K562 (cell line): ENCODE data around the gene RCSD1. TPM values are rescaled to one million over a fixed set of nuclear protein-coding genes. Genes with fewer than 3 reads are reported as not detected.
A peak's percentile ranks its signal among the peaks of the same experiment; 100 is the strongest.

ENCODE experiments used
- ATAC-seq: fragments of 200-7000 bp; cut with Tn5 transposase; 3 replicates; pipeline ENCODE4 v1.9.1; 2020; ENCODE audit warnings: moderate library complexity
- BruUV-seq: library from RNA; stranded (reverse); fragments of 400-500 nt; replicated peaks from 2 replicates; lab custom pipeline; 2021; lab: Mats Ljungman, UMichigan
- CTCF ChIA-PET: fragments of 300-600 bp; formaldehyde crosslinking; extraction: SDS; loops from one replicate; lab custom pipeline; 2021; ENCODE audit warnings: low intra/inter-chr PET ratio; lab: Yijun Ruan, JAX
- POLR2A ChIA-PET: fragments of 300-600, 350-650 bp; sonication (Branson Sonifier 250); formaldehyde crosslinking; extraction: SDS; loops from one replicate; lab custom pipeline; 2021; ENCODE audit warnings: antibody characterized with exemption, inconsistent platforms; lab: Yijun Ruan, JAX
- DNase-seq, 4 experiments: peaks; one replicate each; pipeline versions ENCODE4 v3.0.0 to v3.0.0-alpha.2; 2011 to 2018; ENCODE audit warnings: low spot score in 3 of 4, mixed read lengths in 3 of 4; ENCODE audit errors: extremely low read depth in 1 of 4
- FAIRE-seq: peaks from 2 replicates; lab custom pipeline; 2011; peaks lifted over from hg19 to GRCh38; lab: Jason Lieb, UNC
- H2AFZ ChIP-seq: 2 replicates; pipeline ENCODE4 v1.6.0; 2011; ENCODE audit warnings: low read depth, low read length, control low read depth, inconsistent platforms
- H3K27ac ChIP-seq: fragments of 200-600 bp; 3 replicates; pipeline ENCODE4 v1.8.0; 2011; ENCODE audit warnings: low read depth, mild to moderate bottlenecking, control low read depth, inconsistent platforms, low read length, moderate library complexity, mixed read lengths; ENCODE audit errors: extremely low read depth
- H3K27me3 ChIP-seq, 2 experiments: fragments of 300-600 bp in 1 of 2; 2 replicates in 1 of 2; 3 replicates in 1 of 2; pipeline versions ENCODE4 v1.6.0 to v1.8.0; 2011; ENCODE audit warnings: inconsistent platforms in 2 of 2, low read length in 2 of 2, mild to moderate bottlenecking in 1 of 2, mixed read lengths in 1 of 2, moderate library complexity in 1 of 2; ENCODE audit not compliant: control insufficient read depth in 2 of 2, insufficient read depth in 2 of 2
- H3K36me3 ChIP-seq: fragments of 300-600 bp; 3 replicates; pipeline ENCODE4 v1.8.0; 2011; ENCODE audit warnings: mild to moderate bottlenecking, low read length, inconsistent platforms; ENCODE audit not compliant: control insufficient read depth, insufficient read depth
- H3K4me1 ChIP-seq, 2 experiments: fragments of 200-600 bp in 1 of 2; replicated peaks in 1 of 2; 2 replicates in 1 of 2; 3 replicates in 1 of 2; pipeline versions ENCODE4 v1.5.1 to v1.8.0; 2011; ENCODE audit warnings: inconsistent platforms in 2 of 2, low read length in 2 of 2, mild to moderate bottlenecking in 1 of 2, mixed read lengths in 1 of 2, moderate library complexity in 1 of 2; ENCODE audit not compliant: control insufficient read depth in 2 of 2, insufficient read depth in 2 of 2
- H3K4me2 ChIP-seq: 2 replicates; pipeline ENCODE4 v1.6.1; 2011; ENCODE audit warnings: low read length, control low read depth, inconsistent platforms, mixed read lengths; ENCODE audit not compliant: insufficient read depth
- H3K4me3 ChIP-seq: fragments of 200-600 bp; sonication (generic), shearing (Covaris generic); 2 replicates; pipeline ENCODE4 v1.5.1; 2016; ENCODE audit warnings: control low read depth, inconsistent platforms
- H3K79me2 ChIP-seq: fragments of 200-600 bp; 3 replicates; pipeline ENCODE4 v1.8.0; 2011; ENCODE audit warnings: low read length, inconsistent platforms; ENCODE audit not compliant: control insufficient read depth, insufficient read depth
- H3K9ac ChIP-seq, 2 experiments: 2 replicates each; pipeline versions ENCODE4 v1.6.0 to v1.6.1; 2011; ENCODE audit warnings: low read depth in 2 of 2, low read length in 2 of 2, control low read depth in 1 of 2, inconsistent platforms in 1 of 2, mild to moderate bottlenecking in 1 of 2, mixed read lengths in 1 of 2; ENCODE audit not compliant: insufficient read depth in 1 of 2
- H3K9me1 ChIP-seq: one replicate; pipeline ENCODE4 v1.6.0; 2011; ENCODE audit warnings: inconsistent platforms, mild to moderate bottlenecking, low read length, moderate library complexity; ENCODE audit not compliant: control insufficient read depth, insufficient read depth
- H3K9me3 ChIP-seq: replicated peaks from 2 replicates; pipeline ENCODE4 v1.5.1; 2011; ENCODE audit warnings: low read depth, low read length, inconsistent platforms; ENCODE audit not compliant: control insufficient read depth, insufficient read depth
- H4K20me1 ChIP-seq: replicated peaks from 2 replicates; pipeline ENCODE4 v1.6.1; 2011; ENCODE audit warnings: low read length, inconsistent platforms, mixed read lengths; ENCODE audit not compliant: control insufficient read depth, insufficient read depth
- BRF1 ChIP-seq: IDR thresholded peaks from 3 replicates; pipeline ENCODE4 v1.6.1; 2011; ENCODE audit warnings: borderline replicate concordance, mild to moderate bottlenecking; ENCODE audit not compliant: insufficient read length; ENCODE audit errors: extremely low read depth
- DPF2 ChIP-seq: fragments of 450-650 bp; IDR thresholded peaks from 2 replicates; pipeline ENCODE4 v1.6.1; 2016
- EZH2 ChIP-seq: IDR thresholded peaks from 2 replicates; pipeline ENCODE4 v1.6.1; 2012; ENCODE audit warnings: low read depth, mild to moderate bottlenecking, inconsistent platforms, low read length, borderline replicate concordance
- FOXP1 ChIP-seq: sonication (generic); formaldehyde crosslinking; IDR thresholded peaks from 2 replicates; pipeline ENCODE4 v1.8.0; 2022; ENCODE audit warnings: mild to moderate bottlenecking, missing genetic modification reagents
- GMEB1 ChIP-seq: fragments of 250-450 bp; sonication (Bioruptor Pico); IDR thresholded peaks from 2 replicates; pipeline ENCODE4 v1.4.0; 2020; ENCODE audit warnings: mild to moderate bottlenecking
- HIVEP1 ChIP-seq: fragments of 250-450 bp; sonication (Bioruptor Pico); IDR thresholded peaks from 2 replicates; pipeline ENCODE4 v1.4.0; 2020; ENCODE audit warnings: mild to moderate bottlenecking
- MYC ChIP-seq, 2 experiments: fragments of 250-450 bp in 1 of 2; sonication (Bioruptor Pico) in 1 of 2; IDR thresholded peaks; 2 replicates each; pipeline versions ENCODE4 v1.5.1 to v1.6.1; 2012 to 2021; ENCODE audit warnings: low read depth in 2 of 2, borderline replicate concordance in 1 of 2, improper control_type of control experiment in 1 of 2, low read length in 1 of 2, mild to moderate bottlenecking in 1 of 2, moderate library complexity in 1 of 2
- NFE2L1 ChIP-seq: fragments of 450-650 bp; IDR thresholded peaks from 2 replicates; pipeline ENCODE4 v1.6.1; 2016; ENCODE audit warnings: missing genetic modification characterization, low read depth, mild to moderate bottlenecking, missing compliant biosample characterization, moderate library complexity, borderline replicate concordance
- NR2F6 ChIP-seq: fragments of 450-650 bp; formaldehyde crosslinking; IDR thresholded peaks from 2 replicates; pipeline ENCODE4 v1.4.0; 2020; ENCODE audit warnings: mild to moderate bottlenecking
- RNF2 ChIP-seq: sonication (generic); IDR thresholded peaks from 2 replicates; pipeline ENCODE4 v1.6.1; 2016
- SREBF2 ChIP-seq: sonication (generic); formaldehyde crosslinking; IDR thresholded peaks from 2 replicates; pipeline ENCODE4 v1.4.0; 2020; ENCODE audit warnings: mild to moderate bottlenecking, missing genetic modification reagents
- TEAD1 ChIP-seq, 2 experiments: fragments of 450-650 bp in 1 of 2; sonication (generic) in 1 of 2; formaldehyde crosslinking; IDR thresholded peaks; 2 replicates each; pipeline versions ENCODE4 v1.4.0 to v1.8.0; 2020 to 2022; ENCODE audit warnings: mild to moderate bottlenecking in 2 of 2, missing genetic modification reagents in 1 of 2
- U2AF1 ChIP-seq: fragments of 200-400 bp; formaldehyde crosslinking; optimal IDR thresholded peaks from 2 replicates; pipeline ENCODE3; 2017; ENCODE audit warnings: mild to moderate bottlenecking, low read depth, low read length, moderate library complexity
- ZNF445 ChIP-seq: fragments of 250-450 bp; sonication (Bioruptor Pico); IDR thresholded peaks from 2 replicates; pipeline ENCODE4 v1.4.0; 2020; ENCODE audit warnings: low read depth, mild to moderate bottlenecking, moderate library complexity
- WGBS: fragments of 100-300 bp; shearing (Covaris generic); methylation state at CpG from one replicate; pipeline ENCODE4 v1.1.6; 2016; ENCODE audit warnings: low coverage, mixed read lengths; ENCODE audit not compliant: insufficient coverage; ENCODE audit errors: missing lambda C conversion rate; 5-methylcytosine and 5-hydroxymethylcytosine counted together
- in situ Hi-C: fragments of 300-500 bp; cut with MboI; formaldehyde crosslinking; loops from 4 replicates; pipeline ENCODE4 v1.15.0; 2018; ENCODE audit warnings: inconsistent platforms, mixed read lengths
- intact Hi-C: fragments of 100-400 bp; cut with micrococcal nuclease; formaldehyde crosslinking; loops from 2 replicates; pipeline ENCODE4 v1.14.2; 2022
- polyA plus RNA-seq, 8 experiments: library from polyadenylated mRNA; depleted of rRNA in 4 of 8; stranded (reverse) in 5 of 8; unstranded in 3 of 8; fragments of >200 nt; fragmentation: Nextera tagmentation in 2 of 8; fragmentation: Illumina TruSeq in 1 of 8; extraction: Ambion mirVana in 2 of 8; extraction: Trizol in 1 of 8; gene quantifications; 2 replicates each; pipeline versions ENCODE4 v1.2.1 to v1.2.3, GENCODE V29; 2011 to 2014; ENCODE audit warnings: inconsistent platforms in 1 of 8, missing spikeins in 1 of 8
- total RNA-seq, 7 experiments: library from RNA; depleted of rRNA in 6 of 7; stranded (reverse); fragments of >200 nt in 6 of 7; fragmentation: Illumina TruSeq in 2 of 7; extraction: Trizol in 2 of 7; gene quantifications; 2 replicates each; pipeline versions ENCODE4 v1.2.1 to v1.2.3, GENCODE V29; 2011 to 2021; ENCODE audit warnings: low replicate concordance in 1 of 7
- TF ChIP-seq, protein P1 (sequence below): fragments of 450-650 bp; IDR thresholded peaks from 2 replicates; pipeline ENCODE4 v1.6.1; 2016; ENCODE audit warnings: low read depth, mild to moderate bottlenecking, moderate library complexity
- TF ChIP-seq, protein P2 (sequence below), 2 experiments: fragments of 150-350 bp in 1 of 2; IDR thresholded peaks; 2 replicates each; pipeline ENCODE4 v1.6.1; 2012 to 2016; ENCODE audit warnings: low read depth in 2 of 2, low read length in 2 of 2, mild to moderate bottlenecking in 1 of 2, moderate library complexity in 1 of 2

The RCSD1 gene
- total and polyA plus RNA-seq, 9 of the 15 experiments (the other 6 are each of a cell fraction or from before 2014, with no cell fraction given) = 7.8 to 69.8 (median 45.3) TPM

- BruUV-seq = no TSS peak
- ChIA-PET CTCF (no interaction called here), POLR2A (interaction anchor here (0.7 to 8.8 kb wide), 9 partner anchors 9 to 82 kb away, joined by 3 to 93 read pairs (median 5); partner anchors contain the start of gene CREG1)
- Histone ChIP-seq H3K27me3 (no peaks in the 10 kb centered on the region), H3K9me1 (no peaks in the 10 kb centered on the region), H3K9ac (peak overlapping the region; percentile 45 to 85), H3K4me1 (peaks cover 34 to 56% of the 10 kb centered on the region in 2 experiments), H3K36me3 (peaks cover 84% of the 10 kb centered on the region), H3K9me3 (no peaks in the 10 kb centered on the region), H3K27ac (peak overlapping the region; percentile 69), H3K79me2 (peaks cover 76% of the 10 kb centered on the region), H2AFZ (peak overlapping the region; percentile 69), H4K20me1 (peaks cover 13% of the 10 kb centered on the region; the same call in 1 of the 2 replicates), H3K4me3 (peak overlapping the region; percentile 11; the same call in 1 of the 2 replicates), H3K4me2 (peak overlapping the region; percentile 80)
- peak; percentile 88 for FAIRE-seq
- ATAC-seq = peak; percentile 82
- DNase-seq = peak; percentile 64 to 93 (median 78)
- 2% methylated on average over 19 of the region's 19 CpGs for WGBS
- intact Hi-C loops (loop anchor here (1.0 to 10.0 kb wide), 4 partner anchors 18 to 300 kb away; partner anchors contain the start of genes DCAF6 and MPC2), in situ Hi-C loops (no loop called here)
- TF ChIP-seq BRF1 = no peak
- TF ChIP-seq ZNF445 (CRISPR knock-in tag) = no peak
- TF ChIP-seq TEAD1 (CRISPR knock-in tag; IDR thresholded peaks at IDR 0.05) = peak; percentile 60 to 98; a peak in 3 of 4 replicates
- peak; percentile 84 for TF ChIP-seq DPF2
- TF ChIP-seq NR2F6 (CRISPR knock-in tag) = no peak
- TF ChIP-seq RNF2 = 0 out of 2 replicates have a peak, but pooled peaks have one; percentile 24
- TF ChIP-seq, protein P1, sequence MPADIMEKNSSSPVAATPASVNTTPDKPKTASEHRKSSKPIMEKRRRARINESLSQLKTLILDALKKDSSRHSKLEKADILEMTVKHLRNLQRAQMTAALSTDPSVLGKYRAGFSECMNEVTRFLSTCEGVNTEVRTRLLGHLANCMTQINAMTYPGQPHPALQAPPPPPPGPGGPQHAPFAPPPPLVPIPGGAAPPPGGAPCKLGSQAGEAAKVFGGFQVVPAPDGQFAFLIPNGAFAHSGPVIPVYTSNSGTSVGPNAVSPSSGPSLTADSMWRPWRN = no peak
- TF ChIP-seq FOXP1 (CRISPR knock-in tag) = no peak
- no peak for TF ChIP-seq HIVEP1 (CRISPR knock-in tag)
- no peak for TF ChIP-seq U2AF1
- TF ChIP-seq NFE2L1 (tag) = no peak
- peak; percentile 82 for TF ChIP-seq MYC (IDR thresholded peaks at IDR 0.05; ENCODE audit: low read depth, low read length)
- TF ChIP-seq MYC (CRISPR knock-in tag; IDR thresholded peaks at IDR 0.05; ENCODE audit: borderline replicate concordance, low read depth) = no peak
- no peak for TF ChIP-seq SREBF2 (CRISPR knock-in tag)
- no peak for TF ChIP-seq GMEB1
- TF ChIP-seq, protein P2, sequence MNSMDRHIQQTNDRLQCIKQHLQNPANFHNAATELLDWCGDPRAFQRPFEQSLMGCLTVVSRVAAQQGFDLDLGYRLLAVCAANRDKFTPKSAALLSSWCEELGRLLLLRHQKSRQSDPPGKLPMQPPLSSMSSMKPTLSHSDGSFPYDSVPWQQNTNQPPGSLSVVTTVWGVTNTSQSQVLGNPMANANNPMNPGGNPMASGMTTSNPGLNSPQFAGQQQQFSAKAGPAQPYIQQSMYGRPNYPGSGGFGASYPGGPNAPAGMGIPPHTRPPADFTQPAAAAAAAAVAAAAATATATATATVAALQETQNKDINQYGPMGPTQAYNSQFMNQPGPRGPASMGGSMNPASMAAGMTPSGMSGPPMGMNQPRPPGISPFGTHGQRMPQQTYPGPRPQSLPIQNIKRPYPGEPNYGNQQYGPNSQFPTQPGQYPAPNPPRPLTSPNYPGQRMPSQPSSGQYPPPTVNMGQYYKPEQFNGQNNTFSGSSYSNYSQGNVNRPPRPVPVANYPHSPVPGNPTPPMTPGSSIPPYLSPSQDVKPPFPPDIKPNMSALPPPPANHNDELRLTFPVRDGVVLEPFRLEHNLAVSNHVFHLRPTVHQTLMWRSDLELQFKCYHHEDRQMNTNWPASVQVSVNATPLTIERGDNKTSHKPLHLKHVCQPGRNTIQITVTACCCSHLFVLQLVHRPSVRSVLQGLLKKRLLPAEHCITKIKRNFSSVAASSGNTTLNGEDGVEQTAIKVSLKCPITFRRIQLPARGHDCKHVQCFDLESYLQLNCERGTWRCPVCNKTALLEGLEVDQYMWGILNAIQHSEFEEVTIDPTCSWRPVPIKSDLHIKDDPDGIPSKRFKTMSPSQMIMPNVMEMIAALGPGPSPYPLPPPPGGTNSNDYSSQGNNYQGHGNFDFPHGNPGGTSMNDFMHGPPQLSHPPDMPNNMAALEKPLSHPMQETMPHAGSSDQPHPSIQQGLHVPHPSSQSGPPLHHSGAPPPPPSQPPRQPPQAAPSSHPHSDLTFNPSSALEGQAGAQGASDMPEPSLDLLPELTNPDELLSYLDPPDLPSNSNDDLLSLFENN (IDR thresholded peaks at IDR 0.05; ENCODE audit: low read depth in 2 of 2, low read length in 2 of 2) = no peak
- no peak for TF ChIP-seq EZH2
Measured at GRCh38 chr1:167635156-167635648, 5.2 kb downstream of the RCSD1 start.
